NCI-H1417 (cell line): ENCODE results near the gene DEFB114.

Experiments used
- DNase-seq, 3 experiments: peaks; one replicate each; lab custom pipeline; 2025; lab: John Stamatoyannopoulos, UW

The DEFB114 gene

DNA sequence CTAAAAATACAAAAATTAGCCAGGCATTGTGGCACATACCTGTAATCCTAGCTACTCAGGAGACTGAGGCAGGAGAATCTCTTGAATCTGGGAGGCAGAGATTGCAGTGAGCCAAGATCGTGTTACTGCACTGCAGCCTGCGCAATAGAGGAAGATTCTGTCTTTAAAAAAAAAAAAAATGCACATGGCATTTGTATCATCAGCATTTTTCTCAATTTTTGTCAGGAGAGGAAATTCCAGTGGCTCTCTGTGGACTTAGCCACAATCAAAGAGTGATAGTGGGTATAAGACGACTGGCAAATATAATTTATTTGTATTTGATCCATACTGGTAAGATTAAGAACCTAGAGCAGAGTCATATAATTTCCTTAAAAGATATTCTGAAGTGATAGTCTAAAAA is 28.6 kb downstream of the DEFB114 start:
- DNase-seq = no peak

DNA sequence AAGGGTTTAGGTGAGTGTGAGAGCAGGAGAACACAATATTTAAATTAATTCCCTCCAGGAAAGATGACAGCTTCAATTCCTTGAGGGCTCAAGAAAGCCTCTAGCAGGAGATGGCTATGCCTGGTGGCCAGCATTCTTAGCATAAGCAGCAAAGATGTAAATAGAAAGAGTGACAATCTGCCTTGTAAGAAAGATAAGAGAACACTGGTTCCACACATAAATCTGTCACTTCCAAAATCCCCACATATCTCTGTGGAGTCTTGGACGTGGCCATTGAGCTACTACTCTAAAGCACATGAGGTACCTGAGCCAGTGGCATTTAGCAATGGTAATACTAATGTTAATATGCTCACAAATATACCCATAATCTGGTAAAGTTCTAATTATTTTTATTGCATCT is 29.2 kb downstream of the DEFB114 start:
- no peak for DNase-seq

DNA sequence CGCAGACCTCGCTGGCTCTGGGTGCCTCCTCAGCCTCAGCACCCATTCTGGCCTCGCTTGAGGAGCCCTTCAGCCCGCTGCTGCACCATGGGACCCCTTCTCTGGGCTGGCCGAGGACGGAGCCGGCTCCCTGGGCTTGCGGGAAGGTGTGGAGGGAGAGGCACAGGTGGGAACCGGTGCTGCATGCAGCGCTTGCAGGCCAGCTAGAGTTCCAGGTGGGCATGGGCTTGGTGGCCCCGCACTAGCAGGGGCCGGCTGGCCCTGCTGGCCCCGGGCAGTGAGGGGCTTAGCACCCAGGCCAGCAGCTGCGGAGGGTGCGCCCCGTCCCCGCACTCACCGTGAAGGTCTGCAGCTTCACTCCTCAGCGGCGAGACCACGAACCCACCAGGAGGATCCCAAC is 30.4 kb downstream of the DEFB114 start:
- no peak for DNase-seq

DNA sequence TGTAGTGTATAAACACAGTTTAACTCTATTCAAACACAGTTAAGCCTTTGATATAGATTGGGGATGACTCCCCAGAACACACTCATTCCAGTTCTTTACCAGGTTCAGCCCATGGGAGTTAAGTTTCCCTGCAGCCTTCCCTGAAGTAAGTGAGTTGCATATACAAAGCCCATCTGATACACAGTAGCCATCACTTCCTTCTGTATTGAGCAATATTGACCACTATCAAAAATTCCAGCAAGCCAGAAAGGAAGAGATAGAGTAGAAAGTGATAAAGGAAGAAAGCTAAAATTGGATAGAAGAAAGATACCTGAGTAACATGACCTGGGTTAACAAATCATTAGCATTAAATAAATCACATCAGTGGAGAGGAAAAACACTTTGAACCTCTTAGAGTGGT is 34.6 kb downstream of the DEFB114 start:
- DNase-seq = no peak

DNA sequence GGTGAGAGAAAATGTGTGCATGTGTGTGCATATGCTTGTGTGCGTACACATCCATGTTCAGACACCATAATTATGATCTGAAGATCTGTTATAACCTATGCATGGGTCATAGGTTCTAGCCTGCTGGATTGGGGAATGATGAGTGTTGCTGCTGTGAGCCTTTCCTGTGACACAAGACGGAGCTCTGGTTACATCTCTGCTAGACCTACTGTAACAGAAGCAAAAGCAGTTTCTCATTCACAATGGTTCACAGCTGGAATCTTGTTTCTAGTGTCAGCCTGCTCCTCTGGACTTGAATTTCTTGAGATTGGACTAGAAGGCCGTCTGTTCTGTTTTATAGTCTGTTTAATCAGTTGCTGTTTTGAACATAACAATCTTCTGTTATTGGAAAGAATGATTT is 40.1 kb downstream of the DEFB114 start:
- peak; percentile 8 to 42 (median 37) for DNase-seq

DNA sequence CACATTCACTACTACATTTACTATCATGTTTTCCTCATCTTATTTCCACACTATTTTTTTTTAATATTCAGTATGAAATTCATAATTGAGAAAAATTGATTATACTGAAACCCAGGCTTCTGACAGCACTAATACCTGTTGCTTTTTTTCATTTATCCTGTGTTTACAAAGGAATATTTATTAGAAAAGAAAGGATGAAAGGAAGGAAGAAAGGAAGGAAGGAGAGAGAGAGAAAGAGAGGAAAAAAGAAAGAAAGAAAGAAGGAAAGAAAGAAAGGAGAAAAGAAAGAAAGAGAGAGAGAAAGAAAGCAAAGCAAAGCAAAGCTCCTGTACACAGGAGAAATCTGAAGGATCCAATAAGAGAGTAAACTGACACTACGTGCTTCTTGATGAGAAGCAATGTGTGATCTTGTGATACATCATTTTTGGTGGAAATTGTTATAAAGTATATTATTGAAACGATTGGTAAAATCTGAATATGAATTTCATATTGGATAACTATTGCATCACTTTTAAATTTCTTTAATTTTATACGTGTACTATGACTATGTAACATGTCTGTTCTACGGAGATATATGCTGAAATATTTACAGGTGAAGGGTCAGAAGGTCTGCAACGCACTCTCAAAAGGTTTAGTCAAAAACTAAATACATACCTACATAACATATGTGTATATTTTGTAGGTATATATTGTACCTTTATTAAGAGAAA is 43.9 kb downstream of the DEFB114 start:
- DNase-seq = no peak

DNA sequence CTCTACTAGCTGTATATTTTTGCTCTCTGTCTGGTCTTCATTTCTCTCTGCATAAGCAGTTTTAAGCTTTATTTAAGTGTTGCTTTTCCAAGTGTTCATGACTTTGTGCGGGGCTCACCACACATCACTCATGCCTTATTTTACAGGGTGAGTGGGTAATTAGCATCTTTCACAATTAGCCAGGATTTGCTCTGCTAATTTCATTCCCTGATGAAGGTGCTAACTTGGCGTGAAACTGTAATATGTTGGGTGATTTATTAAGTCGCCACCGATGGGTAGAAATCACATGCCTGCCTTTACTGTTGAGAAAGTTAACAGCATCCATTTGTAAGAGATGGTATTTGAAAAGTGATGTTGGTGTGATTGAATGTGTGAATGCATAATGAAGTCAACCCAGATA is 44.7 kb downstream of the DEFB114 start:
- DNase-seq = peak in 1 of 3 experiments; percentile 7

DNA sequence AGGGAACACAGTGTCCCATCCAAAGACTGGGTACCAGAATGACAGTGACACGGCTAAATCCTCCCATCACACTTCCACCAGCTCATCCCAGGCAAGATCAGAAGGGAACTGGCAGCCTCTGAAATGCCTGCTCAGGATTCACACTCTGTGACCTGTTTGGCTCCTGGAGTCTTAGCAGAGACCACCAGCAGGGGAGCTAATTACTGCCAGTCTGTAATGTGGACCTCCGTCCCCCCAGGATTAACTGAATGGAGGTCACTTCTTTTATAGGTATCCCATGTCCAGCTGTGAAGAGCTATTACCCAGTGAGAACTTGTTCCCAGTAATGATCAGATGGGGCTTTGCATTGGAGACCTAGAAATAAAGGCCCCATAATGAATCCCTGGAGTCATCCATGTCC is 45.2 kb downstream of the DEFB114 start:
- DNase-seq = peak in 2 of 3 experiments; percentile 14 to 30

DNA sequence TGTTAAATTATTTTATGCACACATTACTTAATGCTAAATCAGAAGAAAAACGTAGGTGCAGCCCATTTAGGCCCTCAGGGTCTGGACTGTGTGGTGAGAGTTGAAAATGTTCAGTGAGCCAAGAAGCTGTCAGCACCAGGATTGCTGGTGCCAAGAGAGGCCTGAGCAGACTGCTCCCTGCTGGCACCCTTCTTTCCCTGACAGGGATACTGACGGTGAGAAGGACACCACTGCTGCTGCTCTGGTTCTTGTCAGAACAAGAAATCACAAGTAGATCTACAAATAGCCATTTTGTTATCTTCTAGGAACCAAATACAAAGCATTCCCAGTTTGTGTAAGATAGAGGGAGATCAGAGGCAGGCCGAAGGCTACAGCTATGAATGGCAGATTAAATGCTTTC is 48.9 kb downstream of the DEFB114 start:
- DNase-seq = peak; percentile 8 to 44 (median 37)

DNA sequence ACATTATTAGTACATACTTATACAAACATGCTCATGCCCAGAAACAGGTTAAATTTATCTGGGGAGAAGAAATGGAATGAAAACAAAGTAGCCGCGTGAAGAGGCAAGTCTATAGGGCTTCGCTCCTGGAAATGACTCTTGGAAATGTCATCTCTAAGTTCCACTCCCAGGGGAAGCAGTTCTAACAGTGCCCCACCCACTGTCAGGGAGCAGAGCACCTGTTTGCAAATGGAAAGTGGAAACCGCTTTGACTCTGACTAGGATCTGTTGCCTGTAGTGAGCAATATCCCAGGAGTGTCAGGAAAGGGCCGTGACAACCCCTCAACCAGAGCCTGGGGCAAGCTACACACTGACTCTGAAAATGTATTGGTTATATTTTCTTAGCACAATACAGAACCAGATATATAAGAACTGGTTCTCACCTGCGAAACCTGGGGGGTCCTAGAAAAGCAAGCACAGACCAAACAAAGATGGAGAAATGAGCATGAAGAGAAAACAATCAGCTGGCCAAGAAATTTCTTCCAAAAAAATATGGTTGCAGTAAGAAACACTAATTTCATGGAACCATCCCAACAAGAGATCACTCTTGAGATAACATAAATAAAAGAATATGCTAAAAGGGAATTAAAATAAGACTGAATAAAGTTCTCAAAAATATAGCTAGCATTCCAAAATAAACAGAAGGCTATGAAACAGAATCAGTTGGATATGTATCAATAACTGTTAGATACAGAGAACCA is 50.2 kb downstream of the DEFB114 start:
- peak; percentile 24 to 97 (median 73) for DNase-seq

DNA sequence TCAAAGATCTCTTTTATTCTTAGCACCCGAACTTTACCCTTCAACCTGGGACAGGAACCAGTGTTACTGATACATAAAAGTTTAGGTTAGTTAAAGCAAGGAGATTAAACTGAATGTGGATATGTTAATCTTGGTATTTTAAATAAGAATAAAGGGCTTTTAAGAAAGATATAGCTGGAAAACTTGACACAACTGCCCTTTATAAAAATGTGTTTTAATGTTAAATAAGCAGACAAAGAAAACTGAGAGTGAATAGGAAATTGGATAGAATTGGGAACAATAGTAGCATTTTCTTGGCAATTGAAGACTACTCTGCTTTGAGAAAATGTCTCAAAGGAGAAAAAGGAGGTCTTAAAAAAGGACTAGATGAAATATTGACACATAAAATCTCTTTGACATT is 51.8 kb downstream of the DEFB114 start:
- DNase-seq = no peak

DNA sequence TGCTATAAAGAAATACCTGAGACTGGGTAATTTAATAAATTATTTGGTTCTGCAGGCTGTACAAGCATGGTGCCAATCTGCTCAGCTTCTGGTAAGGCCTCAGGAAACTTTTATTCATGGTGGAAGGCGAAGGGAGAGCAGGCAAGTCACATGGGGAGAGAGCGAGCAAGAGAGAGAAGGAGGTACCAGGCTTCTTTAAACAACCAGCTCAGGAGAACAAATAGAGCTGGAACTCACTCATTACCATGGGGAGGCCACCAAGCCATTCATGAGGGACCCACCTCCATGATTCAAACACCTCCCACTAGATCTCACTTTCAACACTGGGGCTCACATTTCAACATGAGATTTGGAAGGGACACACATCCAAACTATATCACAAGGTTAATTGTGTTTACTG is 52.7 kb downstream of the DEFB114 start:
- DNase-seq = no peak
